Activated B cell treated with CpG ODN at 0.5 μM for 24 hours (primary cell): ENCODE data around the gene LIPE. TPM values are rescaled to one million over a fixed set of nuclear protein-coding genes. Genes with fewer than 3 reads are reported as not detected.

Source experiments
- ATAC-seq: fragments of 200-7000 bp; cut with Tn5 transposase; one replicate; pipeline ENCODE4 v1.10.0; 2021; ENCODE audit warnings: low read depth, mild to moderate bottlenecking, moderate library complexity
- CTCF ChIA-PET: fragments of 350-600 bp; sonication (Branson Sonifier 250); formaldehyde crosslinking; loops from one replicate; lab custom pipeline; 2021; ENCODE audit warnings: antibody characterized with exemption; lab: Charles Lee
- POLR2A ChIA-PET: fragments of 350-600 bp; sonication (Branson Sonifier 250); formaldehyde crosslinking; loops from one replicate; lab custom pipeline; 2021; ENCODE audit warnings: antibody characterized with exemption; lab: Charles Lee
- DNase-seq: peaks from one replicate; pipeline ENCODE4 v3.0.0; 2022
- H3K27ac Mint-ChIP-seq: one replicate; pipeline ENCODE4 v1.8.0; 2020; ENCODE audit warnings: mixed read lengths
- H3K27me3 Mint-ChIP-seq: one replicate; pipeline ENCODE4 v1.8.0; 2021; ENCODE audit warnings: mixed read lengths
- H3K36me3 Mint-ChIP-seq: one replicate; pipeline ENCODE4 v1.8.0; 2021; ENCODE audit warnings: low read depth, mixed read lengths
- H3K4me1 Mint-ChIP-seq: one replicate; pipeline ENCODE4 v1.8.0; 2021; ENCODE audit warnings: mixed read lengths
- H3K4me3 Mint-ChIP-seq: one replicate; pipeline ENCODE4 v1.8.0; 2020; ENCODE audit warnings: mild to moderate bottlenecking, mixed read lengths
- H3K9me3 Mint-ChIP-seq: one replicate; pipeline ENCODE4 v1.8.0; 2020; ENCODE audit warnings: mixed read lengths
- intact Hi-C: fragments of 100-400 bp; cut with micrococcal nuclease; formaldehyde crosslinking; loops from one replicate; pipeline ENCODE4 v1.15.1; 2024
- total RNA-seq: library from RNA; stranded (reverse); gene quantifications from 2 replicates; pipeline ENCODE4 v1.2.3, GENCODE V29; 2022
- TF ChIP-seq, protein P1 (sequence below): fragments of 200-600 bp; IDR thresholded peaks from one replicate; pipeline ENCODE4 v1.8.0; 2022; ENCODE audit warnings: antibody characterized with exemption, mild to moderate bottlenecking

Gene LIPE
- total RNA-seq, 1 donor from 2014 or later: 37.2 TPM

DNA sequence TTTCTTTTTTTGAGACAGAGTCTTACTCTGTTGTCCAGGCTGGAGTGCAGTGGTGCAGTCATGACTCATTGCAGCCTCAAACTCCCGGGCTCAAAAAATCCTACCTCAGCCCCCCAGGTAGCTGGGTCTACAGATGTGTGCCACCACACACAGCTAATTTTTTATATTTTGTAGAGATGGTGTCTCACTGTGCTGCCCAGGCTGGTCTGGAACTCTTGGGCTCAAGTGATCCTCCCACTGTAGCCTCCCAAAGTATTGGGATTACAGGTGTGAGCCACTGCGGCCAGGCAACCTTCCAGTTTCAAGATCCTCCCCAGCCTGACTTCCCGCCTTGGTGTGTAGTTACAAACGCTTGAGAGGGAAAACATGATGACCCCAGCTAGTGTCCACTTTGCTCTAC is 59.3 kb downstream of the LIPE start:
- intact Hi-C loops: no loop called here
- ATAC-seq (no peak), DNase-seq (no peak)
- Mint-ChIP-seq H3K36me3 (peaks cover 1% of the 10 kb centered on the region), H3K27ac (no peak overlapping the region), H3K9me3 (no peaks in the 10 kb centered on the region), H3K4me3 (no peak overlapping the region), H3K4me1 (peaks cover 62% of the 10 kb centered on the region), H3K27me3 (no peaks in the 10 kb centered on the region)
- TF ChIP-seq, protein P1, sequence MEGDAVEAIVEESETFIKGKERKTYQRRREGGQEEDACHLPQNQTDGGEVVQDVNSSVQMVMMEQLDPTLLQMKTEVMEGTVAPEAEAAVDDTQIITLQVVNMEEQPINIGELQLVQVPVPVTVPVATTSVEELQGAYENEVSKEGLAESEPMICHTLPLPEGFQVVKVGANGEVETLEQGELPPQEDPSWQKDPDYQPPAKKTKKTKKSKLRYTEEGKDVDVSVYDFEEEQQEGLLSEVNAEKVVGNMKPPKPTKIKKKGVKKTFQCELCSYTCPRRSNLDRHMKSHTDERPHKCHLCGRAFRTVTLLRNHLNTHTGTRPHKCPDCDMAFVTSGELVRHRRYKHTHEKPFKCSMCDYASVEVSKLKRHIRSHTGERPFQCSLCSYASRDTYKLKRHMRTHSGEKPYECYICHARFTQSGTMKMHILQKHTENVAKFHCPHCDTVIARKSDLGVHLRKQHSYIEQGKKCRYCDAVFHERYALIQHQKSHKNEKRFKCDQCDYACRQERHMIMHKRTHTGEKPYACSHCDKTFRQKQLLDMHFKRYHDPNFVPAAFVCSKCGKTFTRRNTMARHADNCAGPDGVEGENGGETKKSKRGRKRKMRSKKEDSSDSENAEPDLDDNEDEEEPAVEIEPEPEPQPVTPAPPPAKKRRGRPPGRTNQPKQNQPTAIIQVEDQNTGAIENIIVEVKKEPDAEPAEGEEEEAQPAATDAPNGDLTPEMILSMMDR: no peak
- POLR2A ChIA-PET: no interaction called here
- CTCF ChIA-PET: no interaction called here

DNA sequence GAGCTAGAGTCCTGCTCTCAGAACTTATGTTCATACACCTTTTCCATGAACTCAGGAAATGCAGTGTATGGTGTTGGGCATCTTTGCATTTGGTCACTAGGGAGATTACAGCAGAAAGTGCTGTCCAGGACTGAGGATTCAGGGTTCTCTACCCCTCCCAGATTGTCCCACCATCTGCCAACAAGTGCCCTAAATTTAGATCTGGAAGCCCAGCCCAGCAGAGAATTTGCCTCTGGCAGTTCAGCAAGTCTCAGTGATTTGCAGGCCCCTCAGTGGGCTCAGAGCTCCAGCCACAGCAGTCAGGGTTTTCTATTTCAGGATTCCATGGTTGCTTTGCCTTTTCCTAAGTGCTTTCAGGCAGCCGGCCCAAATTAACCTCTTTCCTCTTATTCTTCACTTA is 60.5 kb downstream of the LIPE start:
- TF ChIP-seq, protein P1: no peak
- Mint-ChIP-seq H3K4me3 (peak overlapping the region; percentile 44), H3K27ac (peak overlapping the region; percentile 50), H3K9me3 (no peaks in the 10 kb centered on the region), H3K4me1 (peaks cover 58% of the 10 kb centered on the region), H3K36me3 (no peaks in the 10 kb centered on the region), H3K27me3 (no peaks in the 10 kb centered on the region)
- intact Hi-C loops: no loop called here
- ATAC-seq: no peak
- no peak for DNase-seq
- ChIA-PET CTCF (no interaction called here), POLR2A (no interaction called here)

DNA sequence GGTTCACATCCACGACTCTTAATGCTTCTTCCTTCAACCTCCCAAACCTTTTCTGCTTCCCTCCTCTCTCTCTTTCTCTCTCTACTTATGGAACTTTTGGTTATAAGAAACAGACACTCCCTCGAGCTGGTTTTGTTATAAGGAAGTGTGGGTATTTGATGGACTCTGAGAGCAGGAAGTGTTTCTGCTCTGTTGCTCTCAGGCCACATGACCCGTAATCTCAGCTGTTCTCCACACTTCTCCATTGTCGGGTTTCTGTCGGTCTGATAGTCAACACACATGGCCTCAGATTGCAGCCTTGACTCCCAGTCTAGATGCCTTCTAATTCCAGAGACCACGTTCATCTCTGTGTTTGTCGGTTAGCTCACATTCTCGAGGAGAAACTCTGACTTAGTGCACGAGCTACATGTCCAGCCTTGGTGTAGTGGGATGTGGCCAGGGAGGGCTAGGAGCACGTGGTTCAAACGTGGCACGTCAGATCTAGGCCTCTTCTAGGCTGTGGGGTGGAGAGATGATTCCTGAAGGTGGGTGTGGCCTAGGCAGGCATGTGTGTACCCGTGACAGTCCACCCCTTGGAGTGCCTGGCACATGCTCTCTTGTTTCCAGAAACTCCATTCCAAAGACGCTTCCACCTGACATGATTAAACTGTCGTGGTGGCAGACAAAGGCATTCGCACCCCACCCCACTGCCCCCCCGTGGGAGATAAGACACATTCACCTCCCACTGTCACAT is 63.4 kb downstream of the LIPE start:
- H3K4me1 Mint-ChIP-seq: peaks cover 46% of the 10 kb centered on the region
- ChIA-PET CTCF (interaction anchor here (0.9 to 1.0 kb wide), 3 partner anchors 35 to 75 kb away, joined by 3 to 4 read pairs (median 3); no protein-coding TSS in a partner anchor), POLR2A (interaction anchor here (0.8 to 3.2 kb wide), 8 partner anchors 10 to 235 kb away, joined by 3 to 26 read pairs (median 3); no protein-coding TSS in a partner anchor)
- H3K27ac Mint-ChIP-seq: peak overlapping the region; percentile 88
- intact Hi-C loops: no loop called here
- H3K9me3 Mint-ChIP-seq: no peaks in the 10 kb centered on the region
- ATAC-seq (peak; percentile 34), DNase-seq (no peak)
- no peaks in the 10 kb centered on the region for H3K27me3 Mint-ChIP-seq
- peak overlapping the region; percentile 64 for H3K4me3 Mint-ChIP-seq
- TF ChIP-seq, protein P1: no peak
- H3K36me3 Mint-ChIP-seq: peaks cover 4% of the 10 kb centered on the region

DNA sequence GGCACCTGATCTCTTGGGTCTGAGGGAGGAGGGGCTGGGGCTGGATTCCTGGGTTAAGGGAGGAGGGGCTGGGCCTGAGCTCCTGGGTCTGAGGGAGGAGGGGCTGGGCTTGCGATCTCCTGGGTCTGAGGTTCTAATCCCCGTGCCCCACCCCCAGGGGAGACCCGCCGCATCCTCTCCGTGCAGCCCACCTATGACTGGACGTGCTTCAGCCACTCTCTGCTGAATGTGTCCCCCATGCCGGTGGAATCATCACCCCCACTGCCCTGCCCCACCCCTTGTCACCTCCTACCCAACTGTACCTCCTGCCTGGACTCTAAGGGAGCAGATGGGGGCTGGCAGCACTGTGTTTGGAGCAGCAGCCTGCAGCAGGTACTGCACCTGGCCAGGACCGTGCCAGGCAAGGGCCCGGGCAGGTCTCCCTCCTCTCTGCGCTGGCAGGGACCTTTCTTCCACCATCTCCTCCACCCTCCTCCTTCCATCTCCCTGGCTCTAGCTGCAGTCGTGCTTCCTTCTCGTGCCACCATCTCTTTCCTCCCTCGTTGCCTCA is 64.2 kb downstream of the LIPE start:
- POLR2A ChIA-PET: interaction anchor here (0.9 to 3.2 kb wide), 5 partner anchors 34 to 233 kb away, joined by 3 to 26 read pairs (median 4); no protein-coding TSS in a partner anchor
- H3K4me3 Mint-ChIP-seq: no peak overlapping the region

DNA sequence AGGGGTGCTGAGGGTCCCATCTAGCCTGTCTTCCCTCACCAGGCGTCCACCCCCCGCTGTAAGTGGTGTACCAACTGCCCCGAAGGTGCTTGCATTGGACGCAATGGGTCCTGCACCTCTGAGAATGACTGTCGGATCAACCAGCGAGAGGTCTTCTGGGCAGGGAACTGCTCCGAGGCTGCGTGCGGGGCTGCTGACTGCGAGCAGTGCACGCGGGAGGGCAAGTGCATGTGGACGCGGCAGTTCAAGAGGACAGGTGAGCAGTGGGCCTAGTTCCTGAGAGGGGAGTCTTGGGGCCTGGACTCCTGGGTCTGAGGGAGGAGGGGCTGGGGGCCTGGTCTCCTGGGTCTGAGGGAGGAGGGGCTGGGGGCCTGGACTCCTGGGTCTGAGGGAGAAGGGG is 64.8 kb downstream of the LIPE start:
- peaks cover 42% of the 10 kb centered on the region for H3K4me1 Mint-ChIP-seq
- DNase-seq: no peak
- H3K9me3 Mint-ChIP-seq: no peaks in the 10 kb centered on the region
- no peak for ATAC-seq
- intact Hi-C loops: no loop called here
- H3K27me3 Mint-ChIP-seq: no peaks in the 10 kb centered on the region
- ChIA-PET CTCF (no interaction called here), POLR2A (no interaction called here)
- TF ChIP-seq, protein P1: no peak
- H3K4me3 Mint-ChIP-seq: no peak overlapping the region
- H3K27ac Mint-ChIP-seq: no peak overlapping the region
- H3K36me3 Mint-ChIP-seq: peaks cover 13% of the 10 kb centered on the region

More for the DNA sequence above, 64.2 kb downstream of the LIPE start:
- Mint-ChIP-seq H3K27ac (peak overlapping the region; percentile 88), H3K9me3 (no peaks in the 10 kb centered on the region), H3K36me3 (peaks cover 9% of the 10 kb centered on the region), H3K4me1 (peaks cover 46% of the 10 kb centered on the region), H3K27me3 (no peaks in the 10 kb centered on the region)
- intact Hi-C loops: no loop called here
- ATAC-seq: no peak
- TF ChIP-seq, protein P1: no peak
- DNase-seq: no peak
- CTCF ChIA-PET: interaction anchor here (0.9 to 1.0 kb wide), 2 partner anchors 38 to 76 kb away, joined by 3 read pairs; no protein-coding TSS in a partner anchor
